HG03097 (cell line): ENCODE results near the gene GLG1.
"Not testable (repeated sequence)": the region's sequence is repeated elsewhere in the genome, so short reads cannot be mapped to it uniquely, and the experiment has no call there.

Experiments
- ATAC-seq: cut with Tn5 transposase; IDR thresholded peaks from one replicate; pipeline ENCODE4 v1.9.1; 2021; ENCODE audit not compliant: unreplicated experiment, low FRiP score

Gene GLG1

GRCh38 chr16:74413485-74413884, 193.4 kb downstream of the GLG1 start:
- ATAC-seq = not testable (repeated sequence)

GRCh38 chr16:74412775-74413390, 194.0 kb downstream of the GLG1 start:
- ATAC-seq = not testable (repeated sequence)

GRCh38 chr16:74412138-74412774, 194.7 kb downstream of the GLG1 start:
- not testable (repeated sequence) for ATAC-seq

- not testable (repeated sequence) for ATAC-seq
Observed at GRCh38 chr16:74410981-74411380, 195.9 kb downstream of the GLG1 start.

- ATAC-seq = not testable (repeated sequence)
Observed at GRCh38 chr16:74410057-74410957, 196.6 kb downstream of the GLG1 start.

GRCh38 chr16:74409185-74409981, 197.5 kb downstream of the GLG1 start:
- ATAC-seq = not testable (repeated sequence)

GRCh38 chr16:74407362-74407705, 199.6 kb downstream of the GLG1 start:
- ATAC-seq = not testable (repeated sequence)

- not testable (repeated sequence) for ATAC-seq
Observed at GRCh38 chr16:74406600-74407361, 200.1 kb downstream of the GLG1 start.

GRCh38 chr16:74404148-74404933, 202.6 kb downstream of the GLG1 start:
- not testable (repeated sequence) for ATAC-seq

- ATAC-seq = not testable (repeated sequence)
Observed at GRCh38 chr16:74400238-74400637, 206.7 kb downstream of the GLG1 start.

- ATAC-seq = not testable (repeated sequence)
Observed at GRCh38 chr16:74398212-74398895, 208.6 kb downstream of the GLG1 start.
